HG02840 (cell line): Measurements from ENCODE around the gene INO80C.

Source experiments
- ATAC-seq: cut with Tn5 transposase; IDR thresholded peaks from one replicate; pipeline ENCODE4 v1.9.1; 2021; ENCODE audit warnings: mild to moderate bottlenecking, moderate library complexity, moderate number of reproducible peaks; ENCODE audit not compliant: unreplicated experiment, low FRiP score

Gene INO80C

DNA sequence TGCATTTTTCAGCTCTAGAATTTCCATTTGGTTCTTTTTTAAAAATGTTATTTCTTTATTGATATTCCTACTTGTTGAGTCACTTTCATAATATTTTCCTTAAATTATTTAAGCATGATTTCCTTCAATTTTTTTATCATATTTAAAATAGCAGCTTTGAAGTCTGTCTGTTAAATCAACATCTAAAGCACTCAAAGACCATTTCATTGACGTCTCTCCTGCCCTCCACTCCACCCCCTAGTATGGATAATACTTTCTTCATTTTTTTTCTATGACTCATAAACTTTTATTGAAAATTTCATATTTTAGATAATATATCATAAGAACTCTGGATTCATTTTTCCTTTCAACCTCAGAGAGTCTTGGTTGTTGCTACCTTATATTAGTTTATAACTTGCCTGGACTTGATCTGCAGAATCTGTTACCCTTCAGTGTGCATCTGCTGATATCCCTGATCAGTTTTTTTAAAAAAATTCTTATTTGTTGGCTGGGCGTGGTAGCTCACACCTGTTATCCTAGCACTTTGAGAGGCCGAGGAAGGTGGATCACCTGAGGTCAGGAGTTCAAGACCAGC is 61.6 kb downstream of the INO80C start:
- no peak for ATAC-seq

DNA sequence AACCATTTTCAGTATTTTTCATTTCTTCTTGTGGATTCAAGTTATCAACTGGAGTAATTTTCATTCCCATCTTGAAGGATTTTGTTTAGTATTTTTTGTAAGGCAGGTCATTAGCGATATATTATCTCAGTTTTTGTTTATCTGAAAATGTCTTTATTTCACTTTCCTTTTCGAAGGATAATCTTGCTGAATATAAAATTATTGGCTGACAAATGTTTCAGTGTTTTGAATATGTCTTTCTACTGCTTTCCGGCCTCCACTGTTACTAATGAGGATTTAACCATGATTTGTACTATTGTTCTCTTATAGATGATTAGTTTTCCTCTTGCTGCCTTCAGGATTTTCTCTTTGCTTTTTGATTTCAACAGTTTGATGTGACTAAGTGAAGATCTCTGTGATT is 62.4 kb downstream of the INO80C start:
- ATAC-seq, result no peak

DNA sequence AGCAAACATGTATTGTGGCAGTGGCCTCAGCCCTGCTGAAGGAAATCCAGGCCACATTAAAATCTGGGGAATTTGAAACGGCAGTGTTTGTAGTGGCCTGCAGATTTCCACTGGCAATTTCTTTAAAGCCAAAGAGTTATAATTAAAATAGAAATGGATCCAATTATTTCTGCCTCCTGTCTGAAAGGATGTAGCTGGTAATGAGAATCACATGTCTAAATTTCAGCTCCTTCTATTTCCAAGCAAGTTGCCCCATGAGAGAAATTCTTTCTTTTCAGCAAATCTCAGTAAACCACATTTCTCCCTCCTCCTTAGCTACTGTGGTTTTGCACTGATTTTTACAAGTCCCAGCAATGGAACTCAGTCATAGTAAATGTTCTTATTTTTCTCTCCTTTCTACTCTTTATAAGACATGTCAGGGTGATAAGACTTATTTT is 65.2 kb downstream of the INO80C start:
- ATAC-seq, result no peak

DNA sequence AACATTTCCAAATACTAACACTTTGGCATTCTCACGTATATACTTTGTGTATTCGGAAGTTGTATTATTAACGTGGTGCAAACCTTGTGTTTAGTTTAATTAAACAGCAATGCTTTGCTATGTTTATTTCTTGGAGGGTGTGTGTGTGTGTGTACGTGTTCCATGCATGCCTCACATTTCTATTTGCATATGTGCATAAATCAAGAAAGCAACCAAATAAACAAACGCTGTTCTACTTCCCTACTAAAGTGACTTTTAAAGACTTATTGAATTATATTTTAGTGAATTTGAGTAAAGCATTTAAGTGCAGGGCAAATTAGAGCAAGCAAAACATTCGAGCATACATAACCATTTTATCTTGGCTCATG is 66.4 kb downstream of the INO80C start:
- ATAC-seq, result no peak

DNA sequence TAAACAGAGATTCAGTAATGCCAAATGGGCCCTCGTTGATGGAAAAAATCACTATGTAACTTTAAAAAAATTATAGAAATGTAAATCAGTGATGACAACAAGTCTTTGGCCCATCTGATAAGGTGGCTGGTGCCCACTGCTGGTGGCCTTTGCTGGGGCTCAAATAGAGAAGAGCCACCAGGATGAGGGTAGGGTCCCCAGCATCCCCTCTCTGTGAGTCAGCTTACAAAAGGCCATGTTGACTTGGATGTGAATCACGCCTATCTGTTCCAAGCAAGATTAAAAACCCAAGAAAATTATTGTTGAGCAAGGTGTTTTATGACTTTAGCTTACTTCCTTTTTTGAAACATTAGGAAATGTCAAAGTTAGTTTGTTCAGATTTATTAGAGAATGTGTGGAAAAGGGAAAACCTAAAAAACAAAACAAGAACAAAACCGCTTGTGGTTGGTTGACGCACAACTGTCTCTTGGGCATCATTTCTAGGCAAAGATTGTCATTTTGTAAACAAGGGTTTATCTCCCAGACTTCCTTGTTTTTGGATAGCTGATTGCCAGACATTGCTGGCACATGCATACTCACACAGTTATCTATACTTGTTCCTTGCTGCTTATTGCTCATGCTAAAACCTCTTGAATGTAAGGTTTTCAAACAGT is 66.9 kb downstream of the INO80C start:
- ATAC-seq, result no peak

DNA sequence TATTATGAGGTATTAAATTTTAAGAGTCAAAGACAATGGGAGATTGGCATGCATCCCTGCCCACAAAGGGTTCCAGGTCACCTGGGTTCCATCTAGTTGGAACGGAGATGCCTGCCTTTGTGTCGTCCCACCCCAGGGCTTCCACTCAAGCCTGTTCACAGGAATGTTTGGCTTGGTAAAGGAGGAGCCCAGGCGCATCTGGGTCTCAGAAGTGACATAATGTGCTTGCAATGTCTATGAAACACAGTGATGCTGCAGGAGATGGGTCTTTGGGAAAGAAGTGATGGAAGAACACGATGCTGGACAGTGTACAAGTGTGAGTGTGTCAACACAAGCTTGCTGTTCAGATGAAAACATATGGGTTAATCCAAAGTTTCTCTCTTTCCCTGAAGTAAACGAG is 71.0 kb downstream of the INO80C start:
- ATAC-seq, result no peak

DNA sequence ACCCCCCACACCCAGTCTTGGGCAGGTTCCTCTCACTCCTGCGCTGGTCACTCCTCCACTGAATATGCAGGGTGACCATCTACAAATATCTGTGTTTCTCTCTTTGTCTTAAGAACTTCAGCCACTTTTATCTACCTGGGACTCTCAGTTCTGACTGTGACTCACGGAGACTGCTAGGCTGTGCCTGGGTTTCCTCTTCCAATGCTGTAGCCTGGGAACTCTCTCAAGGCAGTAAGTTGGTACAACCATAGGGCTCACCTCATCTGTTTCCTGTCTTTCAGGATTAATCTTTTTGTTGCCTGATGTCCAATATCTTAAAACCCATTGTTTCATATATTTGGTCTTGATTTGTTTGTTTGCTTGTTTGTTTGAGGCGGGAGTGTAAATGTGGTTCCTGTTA is 73.4 kb downstream of the INO80C start:
- ATAC-seq, result no peak

DNA sequence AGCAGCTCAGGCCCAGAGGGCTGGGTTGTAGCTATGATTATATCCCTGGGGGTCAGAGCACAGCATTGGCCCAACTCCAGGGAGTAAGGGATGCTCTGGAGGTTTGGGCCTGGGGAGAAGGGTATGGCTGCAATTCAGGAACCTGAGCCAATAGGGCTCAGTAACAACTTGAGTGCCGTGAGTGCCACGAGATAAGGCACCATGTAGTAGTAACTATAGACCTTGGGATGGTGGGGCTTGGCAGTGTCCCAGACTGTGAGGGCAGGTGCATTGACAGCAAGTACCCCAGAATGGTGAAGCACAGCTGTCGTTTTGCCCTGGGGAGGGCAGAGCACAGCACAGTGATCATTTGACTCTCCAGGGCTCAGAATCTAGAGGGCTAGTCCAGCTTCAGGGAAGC is 75.5 kb downstream of the INO80C start:
- ATAC-seq, result no peak

DNA sequence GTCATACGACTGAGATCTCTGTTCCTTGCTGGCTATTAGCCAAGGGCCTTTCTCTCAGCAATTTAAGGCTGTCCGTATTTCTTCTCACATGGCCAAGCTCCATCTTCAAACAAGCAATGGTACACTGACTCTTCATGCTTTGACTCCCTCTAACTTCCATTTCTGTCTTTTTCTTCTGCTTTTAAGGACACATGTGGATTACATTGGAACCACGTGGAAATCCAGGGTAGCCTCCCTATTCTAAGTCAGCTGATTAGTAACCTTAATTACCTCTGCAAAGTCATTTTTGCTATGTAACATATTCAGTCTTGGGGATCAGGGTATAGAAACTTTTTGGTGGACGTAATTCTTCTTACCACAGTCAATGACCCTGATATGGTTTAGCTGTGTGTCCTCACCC is 79.2 kb downstream of the INO80C start:
- ATAC-seq, result no peak
